Osteoblast (primary cell): ENCODE measurements around the gene KIF13A. TPM values are rescaled to one million over a fixed set of nuclear protein-coding genes. Genes with fewer than 3 reads are reported as not detected.

ENCODE experiments used
- DNase-seq: peaks from one replicate; pipeline ENCODE4 v3.0.0; 2011; ENCODE audit warnings: low spot score, mixed read lengths; ENCODE audit not compliant: insufficient read length; ENCODE audit errors: missing footprints
- H2AFZ ChIP-seq: 2 replicates; pipeline ENCODE4 v1.6.0; 2011; ENCODE audit warnings: mild to moderate bottlenecking, low read length
- H3K27ac ChIP-seq: 2 replicates; pipeline ENCODE4 v1.5.1; 2011; ENCODE audit warnings: mild to moderate bottlenecking, low read depth, low read length, moderate library complexity
- H3K27me3 ChIP-seq: 2 replicates; pipeline ENCODE4 v1.6.0; 2012; ENCODE audit warnings: mild to moderate bottlenecking, control low read depth, inconsistent platforms, low read length, moderate library complexity; ENCODE audit not compliant: insufficient read depth
- H3K36me3 ChIP-seq: 2 replicates; pipeline ENCODE4 v1.5.1; 2011; ENCODE audit warnings: mild to moderate bottlenecking, low read length, control low read depth, moderate library complexity; ENCODE audit not compliant: insufficient read depth
- H3K4me1 ChIP-seq: 2 replicates; pipeline ENCODE4 v1.5.1; 2011; ENCODE audit warnings: mild to moderate bottlenecking, low read length, control low read depth, moderate library complexity; ENCODE audit not compliant: insufficient read depth
- H3K4me2 ChIP-seq: 2 replicates; pipeline ENCODE4 v1.6.0; 2011; ENCODE audit warnings: mild to moderate bottlenecking, low read length; ENCODE audit not compliant: insufficient read depth
- H3K4me3 ChIP-seq: fragments of 200-600 bp; sonication (generic); 3 replicates; pipeline ENCODE4 v1.5.1; 2012; ENCODE audit warnings: mild to moderate bottlenecking, low read length, inconsistent platforms; ENCODE audit not compliant: insufficient read depth
- H3K79me2 ChIP-seq: 2 replicates; pipeline ENCODE4 v1.6.0; 2012; ENCODE audit warnings: mild to moderate bottlenecking, low read length, control low read depth, inconsistent platforms; ENCODE audit not compliant: insufficient read depth
- H3K9me3 ChIP-seq: 2 replicates; pipeline ENCODE4 v1.5.1; 2011; ENCODE audit warnings: low read depth, low read length, control low read depth
- H4K20me1 ChIP-seq: 2 replicates; pipeline ENCODE4 v1.6.0; 2012; ENCODE audit warnings: mild to moderate bottlenecking, low read length, control low read depth; ENCODE audit not compliant: insufficient read depth
- CTCF ChIP-seq: IDR thresholded peaks from 2 replicates; pipeline ENCODE4 v1.5.1; 2011; ENCODE audit warnings: mild to moderate bottlenecking, low read depth, low read length, moderate library complexity; ENCODE audit errors: extremely low read depth
- total RNA-seq: library from RNA; depleted of rRNA; stranded (reverse); fragments of >200 nt; gene quantifications from 2 replicates; pipeline ENCODE4 v1.2.3, GENCODE V29; 2012

The KIF13A gene
- total RNA-seq, 1 donor: 61.5 TPM

GRCh38 chr6:17851001-17851719, 136.3 kb downstream of the KIF13A start:
- Histone ChIP-seq H3K27ac (peak overlapping the region; percentile 89), H3K4me3 (no peak overlapping the region), H2AFZ (no peak overlapping the region), H3K9me3 (no peaks in the 10 kb centered on the region), H3K4me1 (peaks cover 19% of the 10 kb centered on the region), H4K20me1 (no peaks in the 10 kb centered on the region), H3K4me2 (peak overlapping the region; percentile 44), H3K79me2 (peaks cover 2% of the 10 kb centered on the region), H3K27me3 (no peaks in the 10 kb centered on the region), H3K36me3 (peaks cover 35% of the 10 kb centered on the region)
- TF ChIP-seq CTCF: no peak
- no peak for DNase-seq

DNA sequence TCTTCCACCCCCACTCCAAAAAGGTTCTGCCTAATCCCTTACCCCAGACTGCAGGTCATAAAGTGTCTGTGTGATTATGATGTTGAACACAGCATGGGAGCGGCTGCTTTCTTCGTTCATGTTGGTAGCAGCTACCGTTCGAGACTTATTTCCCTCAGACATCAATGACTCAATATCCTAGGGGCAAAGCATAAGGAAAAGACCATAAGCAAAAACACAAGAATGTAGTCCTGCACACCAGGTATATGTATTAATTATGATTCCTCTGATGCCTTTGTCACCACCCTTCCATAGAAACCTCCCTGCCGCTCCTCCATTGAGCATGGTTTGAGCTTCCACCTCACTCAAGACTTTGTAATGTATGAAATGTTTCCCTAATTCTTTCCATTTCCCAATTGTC, 137.2 kb downstream of the KIF13A start:
- DNase-seq: no peak
- Histone ChIP-seq H3K9me3 (no peaks in the 10 kb centered on the region), H3K27ac (peak overlapping the region; percentile 89), H2AFZ (no peak overlapping the region), H3K27me3 (no peaks in the 10 kb centered on the region), H3K36me3 (peaks cover 37% of the 10 kb centered on the region), H3K4me1 (peaks cover 19% of the 10 kb centered on the region), H4K20me1 (no peaks in the 10 kb centered on the region), H3K79me2 (peaks cover 2% of the 10 kb centered on the region), H3K4me3 (no peak overlapping the region), H3K4me2 (no peak overlapping the region)
- no peak for TF ChIP-seq CTCF

DNA sequence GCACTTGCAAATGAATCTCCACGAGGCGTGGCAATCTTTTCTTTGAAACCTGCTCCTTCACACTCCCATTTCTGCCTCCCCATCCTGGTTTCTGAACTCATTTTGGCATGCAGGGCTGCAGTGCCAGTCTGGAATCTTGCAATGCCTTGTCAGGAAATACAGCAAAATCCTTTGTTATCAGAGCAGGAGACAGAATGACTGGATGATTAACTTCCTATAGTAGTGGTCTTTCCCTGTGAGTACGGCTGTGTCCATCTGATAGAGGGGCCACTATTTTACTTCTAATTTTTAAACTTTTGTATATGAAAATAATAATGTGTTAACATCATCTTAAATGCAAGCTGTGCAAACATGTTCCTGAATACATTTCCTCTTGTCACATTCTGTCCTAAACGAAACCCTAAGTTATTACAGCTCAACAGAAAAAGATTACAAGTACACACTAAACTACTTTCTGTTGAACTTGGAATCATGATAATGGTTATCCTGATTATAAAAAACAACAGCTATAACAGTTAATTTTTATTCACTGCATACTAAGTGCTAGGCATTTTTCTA, 140.2 kb downstream of the KIF13A start:
- Histone ChIP-seq H3K9me3 (no peaks in the 10 kb centered on the region), H3K4me3 (no peak overlapping the region), H3K27ac (no peak overlapping the region), H3K36me3 (peaks cover 34% of the 10 kb centered on the region), H3K4me1 (peaks cover 16% of the 10 kb centered on the region), H3K79me2 (no peaks in the 10 kb centered on the region), H2AFZ (no peak overlapping the region), H4K20me1 (no peaks in the 10 kb centered on the region), H3K4me2 (no peak overlapping the region), H3K27me3 (no peaks in the 10 kb centered on the region)
- TF ChIP-seq CTCF: no peak
- DNase-seq: no peak

DNA sequence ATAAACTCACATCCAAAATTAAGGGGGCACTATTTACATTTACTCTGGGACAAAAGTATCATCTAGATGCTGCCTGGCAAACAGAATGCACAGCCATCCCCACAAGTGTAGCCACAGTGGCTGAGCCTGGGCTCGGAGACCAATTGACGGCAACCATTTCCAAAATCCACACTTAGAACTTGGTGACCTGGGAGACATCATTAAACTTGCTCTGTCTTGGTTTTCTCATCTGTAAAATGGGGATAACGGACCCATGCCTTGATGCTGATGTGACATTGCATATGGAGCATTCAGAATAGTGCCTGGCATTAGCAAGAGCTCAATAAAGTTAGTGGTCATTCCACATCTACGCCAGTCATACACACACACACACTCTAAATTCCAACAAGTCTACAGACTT, 140.7 kb downstream of the KIF13A start:
- Histone ChIP-seq H3K36me3 (peaks cover 34% of the 10 kb centered on the region), H3K4me1 (peaks cover 12% of the 10 kb centered on the region), H3K4me3 (no peak overlapping the region), H4K20me1 (no peaks in the 10 kb centered on the region), H3K79me2 (no peaks in the 10 kb centered on the region), H3K27me3 (no peaks in the 10 kb centered on the region), H3K27ac (no peak overlapping the region), H2AFZ (no peak overlapping the region), H3K4me2 (no peak overlapping the region), H3K9me3 (no peaks in the 10 kb centered on the region)
- TF ChIP-seq CTCF: no peak
- no peak for DNase-seq
